GM21367 (cell line): ENCODE measurements around the gene MR1.
A peak's percentile ranks its signal among the peaks of the same experiment; 100 is the strongest.
"Not testable (repeated sequence)": the region's sequence is repeated elsewhere in the genome, so short reads cannot be mapped to it uniquely, and the experiment has no call there.

Source experiments
- ATAC-seq: cut with Tn5 transposase; IDR thresholded peaks from one replicate; pipeline ENCODE4 v1.9.1; 2021; ENCODE audit not compliant: unreplicated experiment

The MR1 gene

GRCh38 chr1:181028615-181029014, 5.2 kb upstream of the MR1 start:
- ATAC-seq: no peak

DNA sequence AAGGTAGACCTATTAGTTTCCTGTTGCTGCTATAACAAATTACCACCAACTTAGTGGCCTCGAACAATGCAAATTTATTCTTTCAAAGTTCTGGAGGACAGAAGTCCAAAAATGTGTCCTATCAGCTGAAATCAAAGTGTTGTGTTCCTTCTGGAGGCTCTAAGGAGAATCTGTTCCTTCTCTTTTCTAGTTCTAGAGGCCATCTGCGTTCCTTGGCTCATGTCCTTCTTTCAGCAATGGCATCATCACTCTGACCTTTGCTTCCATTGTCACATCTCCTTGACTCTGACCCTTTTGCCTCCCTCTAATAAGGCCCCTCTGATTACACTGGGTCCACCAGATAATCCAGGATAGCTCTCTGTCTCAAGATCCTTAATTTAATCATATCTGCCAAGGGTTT, 1.2 kb upstream of the MR1 start:
- ATAC-seq: no peak

DNA sequence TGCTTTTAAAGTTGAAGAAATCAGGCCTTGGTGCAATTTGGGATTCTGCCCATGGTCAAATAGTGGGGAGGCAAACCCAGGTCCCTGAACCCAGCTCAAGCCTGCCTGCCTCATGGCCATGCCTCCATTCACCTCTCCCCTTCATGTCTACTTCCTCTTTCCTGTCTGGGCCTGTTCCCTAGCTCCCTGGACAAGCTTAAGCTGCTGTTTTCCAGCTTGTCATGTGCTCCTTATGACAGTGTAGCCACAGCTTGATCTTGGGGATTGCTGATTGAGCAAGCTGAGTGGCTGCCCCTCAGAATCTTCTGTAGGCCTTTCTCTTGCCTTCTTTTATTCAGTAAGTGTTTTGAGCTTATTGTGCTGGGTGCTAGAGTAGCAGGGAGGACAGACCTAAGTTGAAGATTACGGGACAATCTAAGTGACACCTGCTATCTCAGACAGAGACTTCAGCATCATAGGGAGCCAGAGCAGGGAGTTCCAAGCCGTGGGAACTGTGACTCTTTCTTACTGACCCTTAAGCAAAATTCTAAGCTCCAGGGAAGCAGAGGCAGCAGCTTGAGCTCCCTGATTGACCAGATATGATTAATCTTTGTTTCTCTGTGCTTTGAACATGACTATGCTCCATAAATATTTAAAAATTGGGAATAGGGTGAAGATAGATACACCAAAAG, 520 bp upstream of the MR1 start:
- ATAC-seq: no peak

- ATAC-seq: not testable (repeated sequence)
Measured at GRCh38 chr1:181035210-181035609, 1.4 kb downstream of the MR1 start.

DNA sequence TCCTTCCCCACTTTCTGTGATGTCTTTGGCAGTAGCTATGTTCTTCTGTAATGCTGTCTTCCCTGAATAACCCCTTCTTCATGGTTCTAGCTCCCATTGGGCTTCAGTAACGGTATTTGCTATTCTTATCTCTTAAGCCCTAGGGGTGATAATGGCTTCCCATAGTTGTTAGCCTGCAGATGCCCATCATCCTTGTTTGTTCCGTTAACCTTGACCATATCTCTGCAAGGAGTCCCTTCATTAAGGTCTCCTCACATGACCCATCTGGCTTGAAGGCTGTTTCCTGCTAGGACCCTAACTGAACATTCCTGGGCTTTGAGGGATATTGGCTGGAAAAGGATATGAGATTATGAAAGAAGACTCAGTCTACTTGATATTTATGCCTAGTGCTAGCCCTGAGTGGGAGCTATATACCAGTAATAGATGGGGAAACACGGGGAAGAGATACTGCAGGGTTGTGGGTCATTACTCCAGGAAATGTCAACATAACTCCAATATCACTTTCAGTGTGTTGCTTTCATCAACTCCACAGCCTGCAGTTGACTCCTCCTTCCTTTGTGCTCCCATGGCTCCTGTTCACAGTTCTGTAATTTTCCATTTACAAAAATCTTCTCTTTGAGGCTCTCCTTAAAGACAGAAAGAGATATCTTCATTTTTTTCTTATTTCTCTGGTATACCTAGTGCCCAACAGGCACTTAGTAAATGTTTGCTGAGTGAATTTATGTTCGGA, 2.5 kb downstream of the MR1 start:
- ATAC-seq: no peak

- ATAC-seq: no peak
Measured at GRCh38 chr1:181037386-181037785, 3.6 kb downstream of the MR1 start.

- no peak for ATAC-seq
Measured at GRCh38 chr1:181038399-181038873, 4.7 kb downstream of the MR1 start.

DNA sequence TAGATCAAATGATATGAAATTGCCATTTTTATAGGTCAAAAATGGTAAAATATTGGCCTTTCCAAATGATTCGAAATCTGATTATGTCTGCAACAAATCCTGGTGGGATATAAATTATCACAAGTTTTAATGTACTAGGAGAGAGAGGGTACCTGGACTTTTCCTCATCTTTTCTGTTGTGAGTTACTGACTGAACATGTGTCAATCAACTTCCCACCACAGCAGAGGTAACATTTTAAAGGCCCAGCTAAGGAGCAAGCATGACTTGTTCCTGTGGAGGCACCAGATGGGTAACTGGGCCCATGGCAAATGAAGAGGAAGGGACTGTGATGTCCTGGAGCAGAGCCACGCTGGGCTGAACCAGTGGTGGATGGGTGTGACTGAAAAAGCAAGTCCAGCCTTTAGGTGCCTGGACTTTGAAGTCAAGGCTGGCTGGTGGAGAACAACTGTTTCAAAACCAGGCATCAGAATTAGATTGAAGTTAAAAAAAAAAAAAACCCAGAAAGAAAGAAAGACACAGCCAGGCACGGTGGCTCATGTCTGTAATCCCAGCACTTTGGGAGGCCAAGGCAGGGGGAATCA, 6.6 kb downstream of the MR1 start:
- ATAC-seq: no peak

DNA sequence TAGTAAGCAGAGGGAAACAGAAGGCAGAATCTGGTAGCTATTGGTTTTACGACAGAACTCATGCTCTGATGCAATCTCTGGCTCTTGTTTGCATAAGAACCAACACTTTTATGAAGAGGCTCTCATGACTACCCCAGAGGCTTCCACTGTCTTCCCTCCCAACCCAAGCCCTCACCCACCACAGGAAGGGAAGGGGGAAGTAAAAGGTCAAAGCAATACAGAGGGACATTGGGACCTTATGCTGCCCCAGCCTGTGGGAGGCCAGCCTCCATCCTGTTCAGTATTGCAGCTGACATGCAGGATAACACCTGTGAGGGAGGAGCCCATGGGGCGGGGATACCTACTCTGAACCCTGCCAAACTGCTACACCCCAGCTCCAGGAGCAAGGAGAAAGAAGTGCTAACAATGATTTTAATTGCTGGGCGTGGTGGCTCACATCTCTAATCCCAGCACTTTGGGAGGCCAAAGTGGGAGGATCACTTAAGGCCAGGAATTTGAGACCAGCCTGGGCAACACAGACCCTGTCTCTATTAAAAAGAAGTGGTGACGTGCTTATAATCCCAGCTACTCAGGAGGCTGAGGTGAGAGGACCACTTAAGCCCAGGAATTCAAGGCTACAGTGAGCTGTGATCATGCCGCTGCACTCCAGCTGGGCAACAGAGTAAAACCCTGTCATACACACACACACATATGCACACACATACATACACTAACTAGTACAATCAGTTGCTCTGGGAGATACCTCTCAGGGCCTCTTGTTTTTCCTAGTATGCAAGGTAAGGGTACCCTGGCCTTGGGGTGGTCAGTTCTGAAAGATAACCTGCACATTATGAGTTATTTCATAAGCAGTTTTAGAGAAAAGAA, 9.5 kb downstream of the MR1 start:
- ATAC-seq: no peak

- peak; percentile 76 for ATAC-seq
Measured at GRCh38 chr1:181044449-181044966, 10.7 kb downstream of the MR1 start.

DNA sequence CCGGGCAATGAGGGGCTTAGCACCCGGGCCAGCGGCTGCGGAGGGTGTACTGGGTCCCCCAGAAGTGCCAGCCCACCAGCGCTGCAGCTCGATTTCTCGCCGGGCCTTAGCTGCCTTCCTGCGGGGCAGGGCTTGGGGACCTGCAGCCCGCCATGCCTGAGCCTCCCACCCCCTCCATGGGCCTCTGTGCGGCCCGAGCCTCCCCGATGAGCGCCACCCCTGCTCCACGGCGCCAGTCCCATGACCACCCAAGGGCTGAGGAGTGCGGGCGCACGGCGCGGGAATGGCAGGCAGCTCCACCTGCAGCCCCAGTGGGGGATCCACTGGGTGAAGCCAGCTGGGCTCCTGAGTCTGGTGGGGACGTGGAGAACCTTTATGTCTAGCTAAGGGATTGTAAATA, 12.2 kb downstream of the MR1 start:
- ATAC-seq: not testable (repeated sequence)

DNA sequence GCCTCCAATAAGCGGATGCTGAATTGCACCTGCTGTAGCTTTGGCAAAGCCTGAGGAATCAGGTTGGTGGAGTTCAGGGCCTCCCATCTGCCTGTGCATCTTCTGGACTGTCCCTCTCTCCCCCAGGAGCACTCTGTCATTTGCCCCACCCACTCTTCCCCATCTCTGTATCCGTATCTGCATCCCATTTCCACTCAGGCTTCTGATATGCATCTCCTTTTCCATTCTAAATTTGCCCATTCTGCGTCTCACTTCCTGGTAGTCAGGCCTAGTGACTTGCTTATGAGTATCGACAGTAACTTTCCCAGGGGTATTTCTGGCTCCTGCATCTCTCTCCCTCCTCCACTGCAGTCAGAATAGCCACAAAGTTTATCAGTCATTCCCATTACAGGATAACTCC, 15.6 kb downstream of the MR1 start:
- no peak for ATAC-seq

- no peak for ATAC-seq
Measured at GRCh38 chr1:181050922-181051321, 17.1 kb downstream of the MR1 start.

- no peak for ATAC-seq
Measured at GRCh38 chr1:181056560-181056959, 22.8 kb downstream of the MR1 start.

DNA sequence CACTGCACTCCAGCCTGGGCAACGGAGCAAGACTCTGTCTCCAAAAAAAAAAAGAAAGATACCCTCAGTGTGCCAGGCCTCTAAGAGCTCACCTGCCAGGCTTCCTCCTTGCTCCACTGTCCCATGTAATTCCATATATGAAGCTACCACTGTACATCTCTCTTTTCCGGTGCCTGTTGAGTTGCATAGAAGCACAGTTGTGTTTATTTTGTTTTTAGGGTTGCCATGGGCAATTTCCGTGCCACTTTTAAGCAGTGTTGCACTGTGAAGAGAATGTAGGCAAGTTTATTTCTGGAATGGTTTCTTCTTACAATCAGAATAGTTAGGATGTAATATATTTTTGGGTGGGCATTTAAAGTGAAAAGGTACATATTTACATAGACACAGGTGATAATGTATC, 23.3 kb downstream of the MR1 start:
- ATAC-seq: no peak

DNA sequence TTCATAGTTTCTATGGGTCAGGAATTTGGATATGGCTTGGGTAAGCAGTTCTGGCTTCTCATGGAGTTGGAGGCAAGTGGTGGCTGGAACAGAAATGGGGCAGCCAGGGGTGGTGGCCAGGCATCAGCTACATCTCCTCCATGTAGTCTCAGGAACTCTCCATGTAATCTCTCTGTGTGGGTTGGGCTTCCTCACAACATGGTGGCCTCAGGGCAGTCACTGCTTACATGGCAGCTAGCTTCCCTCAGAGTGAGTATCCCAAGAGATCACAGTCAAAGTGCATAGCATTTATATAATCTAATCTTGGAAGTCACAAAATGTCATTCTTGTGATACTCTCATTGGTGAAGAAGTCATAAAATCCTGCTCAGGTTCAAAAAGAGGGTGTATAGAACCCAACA, 25.7 kb downstream of the MR1 start:
- no peak for ATAC-seq

DNA sequence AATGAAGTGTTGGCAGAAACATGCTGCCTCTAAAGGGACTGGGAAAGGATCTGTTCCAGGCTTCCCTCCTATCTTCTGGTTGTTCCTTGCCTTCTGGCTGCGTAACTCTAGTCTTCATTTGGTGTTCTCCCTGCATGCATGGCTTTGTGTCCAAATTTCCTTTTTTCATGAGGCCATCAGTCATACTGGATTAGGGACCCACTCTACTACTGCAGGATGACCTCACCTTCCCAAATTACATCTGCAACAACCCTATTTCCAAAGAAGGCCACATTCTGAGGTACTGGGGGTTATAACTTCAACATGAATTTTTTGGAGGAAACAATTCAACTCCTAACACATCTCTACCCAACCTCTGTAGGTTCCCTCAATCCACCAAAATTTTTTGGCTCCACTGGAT, 26.3 kb downstream of the MR1 start:
- no peak for ATAC-seq

GRCh38 chr1:181060947-181061346, 27.2 kb downstream of the MR1 start:
- not testable (repeated sequence) for ATAC-seq

- ATAC-seq: no peak
Measured at GRCh38 chr1:181061487-181061886, 27.7 kb downstream of the MR1 start.

GRCh38 chr1:181061891-181062835, 28.4 kb downstream of the MR1 start:
- ATAC-seq: peak; percentile 79
